ENCODE measurements around the gene CHMP4A.
A peak's percentile ranks its signal among the peaks of the same experiment; 100 is the strongest.
"Not testable (repeated sequence)": the region's sequence is repeated elsewhere in the genome, so short reads cannot be mapped to it uniquely, and the experiment has no call there.

The CHMP4A gene

DNA sequence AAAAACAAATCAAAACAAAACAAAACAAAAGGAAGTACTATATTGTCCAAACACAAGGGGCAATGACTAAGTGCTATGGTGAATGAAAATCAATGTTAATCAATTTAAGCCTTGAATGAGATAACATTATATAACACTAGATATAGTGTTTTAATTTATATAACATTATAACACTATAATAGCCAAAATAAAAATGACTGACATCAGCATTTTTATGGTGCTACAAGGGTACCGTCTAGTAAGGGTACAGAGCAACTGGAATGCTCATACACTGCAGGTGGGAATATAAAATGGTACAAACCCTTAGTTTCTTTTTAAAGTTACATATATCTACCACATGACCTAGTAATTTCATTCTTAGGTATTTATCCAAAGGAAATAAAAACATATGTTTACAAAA, 13.2 kb upstream of the CHMP4A start:
- DNase-seq (ENCODE audit: low read depth in 1 of 2, low spot score in 1 of 2) = no peak

DNA sequence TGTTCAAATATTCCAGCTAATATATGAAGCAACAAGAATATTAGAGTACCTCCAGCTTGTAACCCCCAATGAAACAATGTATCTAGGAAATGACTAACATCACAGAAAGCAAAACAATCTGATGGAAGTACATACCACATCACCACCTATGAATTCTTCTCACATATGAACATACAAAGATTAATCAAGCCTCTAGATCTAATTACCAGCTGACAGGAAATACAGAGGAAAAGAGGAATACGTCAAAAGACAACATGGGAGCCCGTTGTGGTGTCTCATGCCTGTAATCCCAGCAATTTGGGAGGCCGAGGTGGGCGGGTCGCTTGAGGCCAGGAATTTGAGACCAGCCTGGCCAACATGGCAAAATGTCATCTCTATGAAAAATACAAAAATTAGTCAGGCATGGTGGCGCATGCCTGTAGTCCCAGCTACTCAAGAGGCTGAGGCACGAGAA, 11.4 kb upstream of the CHMP4A start:
- DNase-seq (ENCODE audit: low read depth in 1 of 2, low spot score in 1 of 2) = no peak

DNA sequence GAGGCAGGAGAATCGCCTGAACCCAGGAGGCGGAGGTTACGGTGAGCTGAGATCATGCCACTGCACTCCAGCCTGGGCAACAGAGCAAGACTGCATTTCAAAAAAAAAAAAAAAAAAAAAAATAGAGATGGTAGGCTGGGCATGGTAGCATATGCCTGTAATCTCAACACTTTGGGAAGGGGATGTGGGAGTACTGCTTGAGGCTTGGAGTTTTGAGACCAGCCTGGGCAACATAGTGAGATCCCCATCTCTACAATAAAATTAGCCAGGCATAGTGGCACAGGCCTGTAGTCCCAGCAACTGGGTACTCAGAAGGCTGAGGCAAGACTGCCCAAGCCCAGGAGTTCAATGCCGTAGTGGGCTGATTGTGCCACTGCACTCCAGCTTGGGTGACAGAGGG, 9.7 kb upstream of the CHMP4A start:
- not testable (repeated sequence) for DNase-seq (ENCODE audit: low read depth in 1 of 2, low spot score in 1 of 2)

GRCh38 chr14:24219521-24219920, 6.2 kb upstream of the CHMP4A start:
- no peak for DNase-seq (ENCODE audit: low read depth in 1 of 2, low spot score in 1 of 2)

DNA sequence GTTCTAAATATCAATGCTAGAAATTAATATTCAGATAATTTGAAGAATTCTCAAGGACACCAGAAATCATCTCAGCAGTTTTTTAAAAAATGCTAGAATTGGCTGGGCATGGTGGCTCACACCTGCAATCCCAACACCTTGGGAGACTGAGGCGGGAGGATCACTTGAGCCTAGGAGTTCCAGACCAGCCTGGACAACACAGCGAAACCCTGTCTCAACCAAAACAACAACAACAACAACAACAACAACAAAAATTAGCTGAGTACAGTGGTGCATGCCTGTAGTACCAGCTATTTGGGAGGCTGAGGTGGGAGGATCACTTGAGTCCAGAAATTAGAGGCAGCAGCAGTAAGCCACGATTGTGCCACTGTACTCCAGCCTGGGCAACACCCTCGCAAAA, 5.8 kb upstream of the CHMP4A start:
- no peak for DNase-seq (ENCODE audit: low read depth in 1 of 2, low spot score in 1 of 2)

GRCh38 chr14:24216876-24217275, 3.6 kb upstream of the CHMP4A start:
- not testable (repeated sequence) for DNase-seq (ENCODE audit: low read depth in 1 of 2, low spot score in 1 of 2)

DNA sequence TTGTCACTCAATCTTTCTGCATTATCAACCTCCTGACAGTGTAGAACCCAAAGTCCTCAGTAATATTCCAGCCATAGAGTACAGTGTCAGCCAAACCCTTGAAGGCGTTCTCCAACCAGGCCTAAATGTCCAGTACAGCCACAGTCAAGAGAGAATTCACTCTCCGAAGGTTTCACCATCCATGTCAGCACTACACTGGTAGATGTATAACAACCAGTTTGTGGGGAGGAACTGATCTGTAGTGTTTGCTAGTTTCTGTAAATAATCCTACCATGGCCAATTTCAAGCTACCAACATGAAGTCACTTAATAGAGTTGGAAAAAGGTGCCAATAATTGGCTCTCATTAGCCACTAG, 3.0 kb upstream of the CHMP4A start:
- DNase-seq (ENCODE audit: low read depth in 1 of 2, low spot score in 1 of 2) = no peak

DNA sequence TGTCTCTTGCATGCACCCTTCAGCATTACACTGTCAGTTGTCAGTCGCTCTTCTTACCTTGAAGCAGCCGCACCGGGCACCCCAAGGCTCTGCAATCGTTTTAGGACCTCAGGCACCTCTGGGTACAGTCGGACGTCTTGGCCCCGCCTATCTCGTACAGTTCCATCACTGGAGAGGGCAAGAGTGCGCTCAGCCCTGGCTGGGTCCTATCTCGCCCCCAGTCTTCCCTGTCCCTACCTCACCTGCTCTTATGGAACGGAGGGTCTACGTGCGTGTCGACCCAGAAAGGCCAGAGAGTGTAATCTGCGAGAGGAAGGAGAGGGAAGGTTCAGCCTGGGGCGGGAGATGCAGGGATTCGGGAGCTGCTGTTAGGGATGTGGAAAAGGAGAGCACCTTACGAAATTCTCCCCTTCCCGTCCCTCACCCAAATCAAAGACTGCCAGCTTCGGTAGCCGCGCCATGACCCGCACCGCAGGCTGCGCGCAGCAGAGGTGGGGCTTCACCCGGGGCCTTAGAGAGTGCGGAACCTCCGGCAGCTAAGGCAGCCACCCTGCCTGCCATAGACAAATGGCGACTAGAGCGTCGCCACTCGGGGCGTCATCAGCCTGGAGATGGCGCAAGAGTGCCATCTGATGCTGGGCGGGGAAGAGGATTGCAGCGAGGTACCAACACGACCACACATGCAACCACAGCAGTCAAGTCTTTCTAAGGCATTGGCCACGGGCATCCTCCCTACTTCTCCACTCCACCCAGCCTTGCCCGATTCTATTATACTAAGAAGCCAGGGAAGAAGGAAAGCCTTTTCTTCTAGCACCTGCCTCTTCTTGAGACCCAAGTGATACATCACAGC, 2.4 kb upstream of the CHMP4A start, which contains the start of gene MDP1:
MDP1 (minus strand) TSS at position 572 of the 850 bp plus-strand sequence; CDS start at position 461, 111 bp downstream.
- DNase-seq (ENCODE audit: low read depth in 1 of 2, low spot score in 1 of 2) = peak; percentile 75 to 76

GRCh38 chr14:24213866-24214662, 776 bp upstream of the CHMP4A start:
- DNase-seq (ENCODE audit: low read depth in 1 of 2, low spot score in 1 of 2) = no peak

DNA sequence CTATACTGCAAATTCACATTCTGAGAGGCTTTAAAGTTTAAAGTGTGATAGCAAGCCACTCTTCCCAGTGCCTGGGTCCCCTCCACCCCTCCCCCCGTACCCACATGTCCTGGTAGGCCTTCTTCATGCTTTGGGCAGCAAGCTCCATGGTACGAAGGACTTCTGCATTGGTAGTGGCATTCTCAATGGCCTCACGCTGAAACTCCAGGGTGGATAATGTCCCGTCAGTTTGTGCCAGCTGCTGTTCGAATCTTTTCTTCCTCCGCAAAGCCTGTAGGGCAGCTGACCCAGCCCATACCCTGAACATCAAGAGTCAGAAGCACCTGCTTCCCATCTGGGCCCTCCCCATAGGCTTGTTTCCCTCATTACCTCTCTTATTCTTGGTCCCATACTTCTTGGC, 2.0 kb downstream of the CHMP4A start:
- DNase-seq (ENCODE audit: low read depth in 1 of 2, low spot score in 1 of 2) = no peak

- no peak for DNase-seq (ENCODE audit: low read depth in 1 of 2, low spot score in 1 of 2)
Observed at GRCh38 chr14:24207625-24208024, 5.7 kb downstream of the CHMP4A start.

DNA sequence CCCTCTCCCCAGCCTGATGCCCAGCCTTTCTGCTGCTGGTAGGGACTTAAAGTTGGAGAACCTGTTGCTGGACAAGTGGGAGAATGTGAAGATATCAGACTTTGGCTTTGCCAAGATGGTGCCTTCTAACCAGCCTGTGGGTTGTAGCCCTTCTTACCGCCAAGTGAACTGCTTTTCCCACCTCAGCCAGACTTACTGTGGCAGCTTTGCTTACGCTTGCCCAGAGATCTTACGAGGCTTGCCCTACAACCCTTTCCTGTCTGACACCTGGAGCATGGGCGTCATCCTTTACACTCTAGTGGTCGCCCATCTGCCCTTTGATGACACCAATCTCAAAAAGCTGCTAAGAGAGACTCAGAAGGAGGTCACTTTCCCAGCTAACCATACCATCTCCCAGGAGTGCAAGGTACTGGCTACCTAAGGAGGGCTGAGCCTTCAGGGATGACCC, 6.2 kb downstream of the CHMP4A start:
- no peak for DNase-seq (ENCODE audit: low read depth in 1 of 2, low spot score in 1 of 2)

DNA sequence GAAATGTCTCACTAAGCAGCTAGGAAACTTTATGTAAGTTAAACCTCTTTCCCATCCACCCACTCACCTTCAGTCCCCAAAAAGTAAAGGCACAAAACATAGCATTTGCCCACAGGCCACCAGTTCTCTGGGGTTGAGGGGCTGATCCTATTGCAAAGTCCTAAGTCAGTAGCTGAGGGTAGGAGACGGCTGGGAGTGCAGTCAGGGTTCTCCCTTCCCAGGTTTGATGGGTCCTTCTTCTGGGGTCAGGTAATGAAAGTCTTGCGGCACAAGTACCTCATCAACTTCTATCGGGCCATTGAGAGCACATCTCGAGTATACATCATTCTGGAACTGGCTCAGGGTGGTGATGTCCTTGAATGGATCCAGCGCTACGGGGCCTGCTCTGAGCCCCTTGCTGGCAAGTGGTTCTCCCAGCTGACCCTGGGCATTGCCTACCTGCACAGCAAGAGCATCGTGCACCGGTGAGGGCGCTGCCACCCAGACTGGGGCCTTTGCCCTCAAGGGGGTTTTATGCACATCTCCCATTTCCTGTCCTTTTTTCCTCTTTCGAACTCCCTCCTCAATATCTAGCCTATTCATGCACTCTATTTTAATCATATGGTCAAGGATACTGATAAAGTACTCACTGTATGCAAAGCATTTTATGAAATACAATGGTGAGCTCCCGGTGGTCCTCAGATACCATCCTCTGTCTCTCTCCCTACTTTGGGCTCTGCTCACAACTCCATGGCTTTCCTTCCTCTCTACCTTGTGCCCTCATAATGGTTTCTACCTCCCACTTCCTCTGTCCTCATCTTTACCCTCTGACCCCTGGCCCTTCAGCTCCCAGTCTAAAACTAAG, 6.8 kb downstream of the CHMP4A start:
- DNase-seq (ENCODE audit: low read depth in 1 of 2, low spot score in 1 of 2) = no peak

GRCh38 chr14:24204163-24205146, 8.8 kb downstream of the CHMP4A start:
- no peak for DNase-seq (ENCODE audit: low read depth in 1 of 2, low spot score in 1 of 2)

GRCh38 chr14:24203249-24203886, 9.9 kb downstream of the CHMP4A start:
- not testable (repeated sequence) for DNase-seq (ENCODE audit: low read depth in 1 of 2, low spot score in 1 of 2)

GRCh38 chr14:24202538-24202937, 10.8 kb downstream of the CHMP4A start:
- DNase-seq (ENCODE audit: low read depth in 1 of 2, low spot score in 1 of 2) = not testable (repeated sequence)

DNA sequence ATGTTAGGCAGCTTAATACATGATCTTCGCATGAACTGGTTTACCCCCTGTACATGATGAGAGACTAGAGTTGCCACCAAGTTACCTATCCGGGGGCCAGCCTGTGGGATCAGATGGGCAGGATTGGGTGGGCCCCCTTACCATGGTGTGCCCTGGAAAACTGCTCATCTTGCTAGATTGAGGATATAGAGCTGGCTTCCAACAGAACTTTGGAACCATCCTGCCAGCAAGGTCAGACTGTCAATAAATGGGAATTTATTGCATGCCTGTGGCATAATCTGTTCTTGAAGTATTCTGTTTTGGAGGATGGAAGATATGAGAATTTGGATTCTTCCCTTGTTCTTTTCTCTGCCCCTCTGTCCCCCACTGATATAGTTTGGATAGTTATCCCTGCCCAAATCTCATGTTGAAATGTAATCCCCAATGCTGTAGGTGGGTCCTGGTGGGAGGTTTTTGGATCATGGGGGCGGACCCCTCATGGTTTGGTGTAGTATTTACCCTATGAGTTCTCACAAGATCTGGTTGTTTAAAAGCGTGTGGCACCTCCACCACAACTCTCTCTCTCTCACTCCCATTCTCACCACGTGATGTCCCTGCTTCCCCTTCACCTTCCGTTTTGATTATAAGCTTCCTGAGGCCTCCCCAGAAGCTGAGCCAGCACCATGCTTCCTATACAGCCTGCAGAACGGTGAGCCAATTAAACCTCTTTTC, 14.3 kb downstream of the CHMP4A start:
- no peak for DNase-seq (ENCODE audit: low read depth in 1 of 2, low spot score in 1 of 2)

DNA sequence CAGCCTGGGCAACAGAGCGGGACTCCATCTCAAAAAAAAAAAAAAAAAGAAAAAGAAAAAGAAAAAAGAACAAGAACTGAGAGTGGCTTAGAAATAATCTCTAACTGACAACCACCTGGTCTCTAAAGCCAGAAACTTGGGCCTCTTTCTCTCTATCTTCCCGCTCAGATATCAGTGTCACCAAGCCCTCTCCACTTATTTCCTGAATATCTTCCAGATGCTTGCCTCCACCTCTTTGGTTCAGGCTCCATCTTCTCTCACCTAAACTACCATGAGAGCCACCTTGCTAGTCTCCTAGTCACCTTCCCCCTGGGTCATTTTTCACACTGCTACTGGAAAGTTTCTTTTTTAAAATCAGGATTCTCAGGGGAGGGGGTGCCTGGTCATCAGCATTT, 16.2 kb downstream of the CHMP4A start:
- no peak for DNase-seq (ENCODE audit: low read depth in 1 of 2, low spot score in 1 of 2)
